Muscle of arm (tissue), 14 donors: ENCODE measurements around the gene FUNDC2. TPM values are rescaled to one million over a fixed set of nuclear protein-coding genes. Genes with fewer than 3 reads are reported as not detected.
"Not testable (repeated sequence)": the region's sequence is repeated elsewhere in the genome, so short reads cannot be mapped to it uniquely, and the experiment has no call there.

ENCODE experiments used
- DNase-seq: peaks from one replicate; pipeline ENCODE4 v3.0.0-alpha.2; 2013
- long read RNA-seq, 11 donors: transcript quantifications; one replicate each; lab custom pipeline, GENCODE V29; 2026
- polyA plus RNA-seq, 12 donors: library from polyadenylated mRNA; unstranded; fragments of 120-200 nt; gene quantifications; one replicate each; pipeline ENCODE4 v1.2.1, GENCODE V29; 2013; ENCODE audit not compliant: insufficient read length in 12 of 12

The FUNDC2 gene
- 100 to 1,000 TPM in 9 of 12 donors, 10 to 100 TPM in 2, not detected in 1; 97.6 to 157 (median 139) TPM for polyA plus RNA-seq
- long read RNA-seq, donor 1, full-length matches to known transcripts = 42 of 72 reads
- long read RNA-seq, donor 1, partial matches to known transcripts = 30 of 72 reads
- long read RNA-seq, donor 1, other reads (novel, unspliced or antisense) = 0 of 72 reads
- long read RNA-seq, donor 2, full-length matches to known transcripts = 66 of 97 reads
- long read RNA-seq, donor 2, partial matches to known transcripts = 31 of 97 reads
- long read RNA-seq, donor 2, other reads (novel, unspliced or antisense) = 0 of 97 reads
- long read RNA-seq, donor 3, full-length matches to known transcripts = 38 of 38 reads
- long read RNA-seq, donor 3, partial matches to known transcripts = 0 of 38 reads
- long read RNA-seq, donor 3, other reads (novel, unspliced or antisense) = 0 of 38 reads
- long read RNA-seq, donor 4, full-length matches to known transcripts = 33 of 33 reads
- long read RNA-seq, donor 4, partial matches to known transcripts = 0 of 33 reads
- long read RNA-seq, donor 4, other reads (novel, unspliced or antisense) = 0 of 33 reads
- long read RNA-seq, donor 5, full-length matches to known transcripts = 90 of 106 reads
- long read RNA-seq, donor 5, partial matches to known transcripts = 16 of 106 reads
- long read RNA-seq, donor 5, other reads (novel, unspliced or antisense) = 0 of 106 reads
- long read RNA-seq, donor 6, full-length matches to known transcripts = 51 of 71 reads
- long read RNA-seq, donor 6, partial matches to known transcripts = 20 of 71 reads
- long read RNA-seq, donor 6, other reads (novel, unspliced or antisense) = 0 of 71 reads
- long read RNA-seq, donor 7, full-length matches to known transcripts = 37 of 37 reads
- long read RNA-seq, donor 7, partial matches to known transcripts = 0 of 37 reads
- long read RNA-seq, donor 7, other reads (novel, unspliced or antisense) = 0 of 37 reads
- long read RNA-seq, donor 8, full-length matches to known transcripts = 72 of 72 reads
- long read RNA-seq, donor 8, partial matches to known transcripts = 0 of 72 reads
- long read RNA-seq, donor 8, other reads (novel, unspliced or antisense) = 0 of 72 reads
- long read RNA-seq, donor 9, full-length matches to known transcripts = 31 of 51 reads
- long read RNA-seq, donor 9, partial matches to known transcripts = 20 of 51 reads
- long read RNA-seq, donor 9, other reads (novel, unspliced or antisense) = 0 of 51 reads
- long read RNA-seq, donor 10, full-length matches to known transcripts = 58 of 71 reads
- long read RNA-seq, donor 10, partial matches to known transcripts = 13 of 71 reads
- long read RNA-seq, donor 10, other reads (novel, unspliced or antisense) = 0 of 71 reads
- long read RNA-seq, donor 11, full-length matches to known transcripts = 67 of 86 reads
- long read RNA-seq, donor 11, partial matches to known transcripts = 19 of 86 reads
- long read RNA-seq, donor 11, other reads (novel, unspliced or antisense) = 0 of 86 reads

DNA sequence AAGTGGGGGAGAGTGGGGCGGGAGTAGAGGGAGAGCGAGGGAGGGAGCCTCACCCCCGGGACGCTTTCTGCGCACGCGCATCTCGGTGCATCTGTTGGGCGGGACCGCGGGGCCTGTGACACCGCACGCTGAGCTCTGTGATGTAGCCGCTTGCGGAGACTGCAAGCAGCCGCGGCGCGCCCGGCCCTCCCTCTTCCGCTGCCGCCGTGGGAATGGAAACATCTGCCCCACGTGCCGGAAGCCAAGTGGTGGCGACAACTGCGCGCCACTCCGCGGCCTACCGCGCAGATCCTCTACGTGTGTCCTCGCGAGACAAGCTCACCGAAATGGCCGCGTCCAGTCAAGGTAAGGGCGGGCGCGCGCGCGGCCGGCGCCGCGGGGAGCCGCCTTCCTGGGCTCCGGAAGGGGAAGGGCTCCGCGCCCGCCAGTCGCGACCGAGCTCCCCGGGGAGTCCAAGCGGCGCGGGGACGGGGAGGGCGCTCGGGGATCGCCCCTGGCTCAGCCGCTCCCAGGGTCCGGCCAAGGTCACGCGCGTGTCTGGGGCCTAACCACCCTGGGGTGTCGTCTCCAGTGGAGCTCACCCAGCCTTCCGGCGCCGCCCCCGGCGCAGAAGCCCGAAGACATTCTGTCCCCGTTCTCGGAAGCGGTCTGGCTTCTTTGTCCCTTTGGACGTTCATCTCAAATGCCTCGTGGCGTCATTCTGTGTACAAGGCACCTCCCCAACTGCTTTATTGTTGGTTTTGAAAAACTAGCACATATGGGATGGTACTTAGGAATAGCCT is at the start of gene FUNDC2:
Gene FUNDC2 (plus strand): TSS at position 118 of the 782 bp plus-strand sequence. CDS start 95 bp downstream, at position 213.
- peak; percentile 92 for DNase-seq

DNA sequence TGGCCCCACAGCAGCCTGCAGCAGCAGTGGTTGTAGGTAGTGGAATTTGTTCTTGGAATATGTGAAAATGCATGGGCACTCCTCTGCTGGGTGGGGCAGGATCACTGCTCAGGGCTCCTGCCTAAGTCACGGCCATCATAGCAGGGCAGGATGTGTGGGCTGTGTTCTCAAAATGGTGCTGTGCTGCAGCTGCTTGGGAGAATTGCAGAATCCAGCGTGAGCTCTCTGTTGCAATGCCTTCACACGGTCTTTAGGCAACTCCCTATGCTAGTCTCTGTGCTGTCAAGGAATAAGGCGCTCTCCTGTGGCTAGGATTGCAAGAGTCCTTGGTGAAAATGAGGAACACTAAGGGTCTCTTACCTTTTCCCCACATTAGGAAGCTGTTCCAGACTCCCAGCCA is 47.0 kb upstream of the FUNDC2 start:
- DNase-seq = no peak

DNA sequence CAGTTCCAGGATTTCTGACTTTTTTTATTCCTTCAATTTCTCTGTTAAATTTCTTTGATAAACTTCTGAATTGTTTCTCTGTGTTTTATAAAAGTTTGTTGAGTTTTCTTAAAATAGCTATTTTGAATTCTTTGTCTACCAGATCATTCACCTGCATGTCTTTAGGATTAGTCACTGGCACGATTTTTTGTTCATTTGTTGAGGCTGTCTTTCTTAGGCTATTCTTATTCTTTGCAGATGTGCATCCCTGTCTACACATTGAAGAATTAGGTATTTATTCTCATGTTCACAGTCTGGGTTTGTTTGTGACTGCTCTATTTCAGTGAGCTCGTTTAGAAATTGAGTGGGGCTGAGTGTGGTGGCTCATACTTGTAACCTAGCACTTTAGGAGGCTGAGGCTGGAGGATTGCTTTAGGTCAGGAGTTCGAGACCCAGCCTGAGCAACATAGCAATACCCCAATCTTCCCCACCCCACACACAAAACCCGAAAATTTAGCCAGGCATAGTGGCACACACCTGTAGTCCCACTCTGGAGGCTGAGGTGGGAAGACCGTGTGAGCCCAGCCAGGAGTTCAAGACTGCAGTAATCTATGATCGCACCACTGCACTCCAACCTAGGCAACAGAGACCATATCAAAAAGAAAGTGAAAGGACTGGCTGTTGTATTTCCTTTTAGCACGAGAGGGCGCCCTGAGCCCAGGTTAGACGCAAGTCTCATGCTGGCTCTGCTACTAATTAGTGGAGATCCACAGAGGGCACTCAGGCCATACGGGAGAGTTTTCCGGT is 46.1 kb upstream of the FUNDC2 start:
- peak; percentile 53 for DNase-seq

- DNase-seq = no peak
Measured at GRCh38 chrX:154981116-154981411, 45.6 kb upstream of the FUNDC2 start.

DNA sequence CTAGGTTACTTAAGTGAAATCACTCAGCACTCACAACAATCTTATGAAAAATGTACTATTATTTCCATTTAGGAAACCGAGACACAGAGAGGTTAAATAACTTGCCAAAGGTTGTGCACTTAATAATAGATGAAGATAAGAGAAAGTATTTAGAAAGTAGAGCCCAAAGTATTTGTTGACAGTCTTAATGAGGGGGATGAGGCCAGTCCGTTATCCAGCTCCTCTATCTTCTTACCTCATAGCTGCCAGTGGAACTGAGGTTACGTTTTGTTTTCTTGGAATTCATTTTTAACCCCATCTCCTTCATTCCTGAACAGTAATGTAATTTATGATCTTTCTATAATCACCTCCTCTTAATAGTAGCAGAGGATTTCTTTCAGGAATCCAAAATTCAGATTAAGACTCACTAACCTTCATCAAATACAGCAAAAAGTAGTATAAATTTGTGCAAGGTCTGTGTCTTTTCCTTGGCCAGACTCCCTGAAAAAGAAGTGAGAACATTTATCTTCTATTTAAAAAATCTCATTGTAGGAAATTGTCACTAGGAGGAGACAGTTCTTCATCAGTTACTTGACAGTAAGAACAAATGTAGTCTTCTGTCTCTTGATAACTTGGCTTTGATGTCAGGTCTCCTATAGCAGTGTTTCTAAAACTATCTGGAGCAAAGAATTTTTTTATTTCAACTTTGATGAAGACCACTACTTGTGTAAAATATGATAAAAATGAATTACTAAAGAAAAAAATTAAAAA is 39.6 kb upstream of the FUNDC2 start:
- no peak for DNase-seq

GRCh38 chrX:154987940-154988339 is 38.7 kb upstream of the FUNDC2 start:
- DNase-seq = no peak

DNA sequence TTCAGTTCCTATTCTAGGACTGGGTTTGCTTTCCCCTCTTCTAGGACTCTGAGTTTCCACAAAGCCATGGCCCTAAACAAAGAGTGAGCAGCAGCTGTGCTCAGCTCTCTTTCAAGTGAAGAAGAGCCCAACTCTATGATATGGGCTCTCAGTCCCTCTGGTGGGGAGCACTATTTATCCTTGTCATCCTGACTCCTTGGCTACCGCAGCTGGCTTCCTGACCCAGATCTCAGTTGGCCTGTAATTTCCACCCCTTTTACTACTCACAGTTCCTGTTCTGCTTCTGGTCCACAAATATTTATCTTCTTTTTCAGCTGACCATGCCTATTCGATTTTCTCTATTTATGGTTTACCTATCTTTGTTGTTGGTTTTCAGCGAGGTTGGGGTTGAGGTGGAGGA is 37.9 kb upstream of the FUNDC2 start:
- no peak for DNase-seq

DNA sequence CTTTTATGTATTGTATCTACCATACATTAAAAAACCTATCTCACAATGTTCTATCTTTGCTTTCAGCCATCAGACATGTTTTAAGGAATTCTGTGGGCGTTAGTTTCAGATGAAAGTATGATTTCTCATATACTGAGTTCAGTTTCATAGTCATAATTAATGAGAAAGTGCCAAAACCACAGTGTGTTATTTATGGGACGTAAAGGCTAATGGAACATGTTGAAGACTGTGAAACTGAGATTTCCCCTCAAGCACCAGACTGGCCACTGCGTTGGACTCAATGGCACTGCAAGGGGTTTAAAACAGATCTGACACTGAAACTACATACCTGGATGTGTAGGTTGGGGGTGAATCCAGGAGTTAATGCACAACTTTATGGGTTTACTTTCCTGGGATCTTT is 36.1 kb upstream of the FUNDC2 start:
- no peak for DNase-seq

GRCh38 chrX:154991039-154991438 is 35.6 kb upstream of the FUNDC2 start:
- DNase-seq = no peak

- no peak for DNase-seq
Measured at GRCh38 chrX:154991476-154991875, 35.2 kb upstream of the FUNDC2 start.

DNA sequence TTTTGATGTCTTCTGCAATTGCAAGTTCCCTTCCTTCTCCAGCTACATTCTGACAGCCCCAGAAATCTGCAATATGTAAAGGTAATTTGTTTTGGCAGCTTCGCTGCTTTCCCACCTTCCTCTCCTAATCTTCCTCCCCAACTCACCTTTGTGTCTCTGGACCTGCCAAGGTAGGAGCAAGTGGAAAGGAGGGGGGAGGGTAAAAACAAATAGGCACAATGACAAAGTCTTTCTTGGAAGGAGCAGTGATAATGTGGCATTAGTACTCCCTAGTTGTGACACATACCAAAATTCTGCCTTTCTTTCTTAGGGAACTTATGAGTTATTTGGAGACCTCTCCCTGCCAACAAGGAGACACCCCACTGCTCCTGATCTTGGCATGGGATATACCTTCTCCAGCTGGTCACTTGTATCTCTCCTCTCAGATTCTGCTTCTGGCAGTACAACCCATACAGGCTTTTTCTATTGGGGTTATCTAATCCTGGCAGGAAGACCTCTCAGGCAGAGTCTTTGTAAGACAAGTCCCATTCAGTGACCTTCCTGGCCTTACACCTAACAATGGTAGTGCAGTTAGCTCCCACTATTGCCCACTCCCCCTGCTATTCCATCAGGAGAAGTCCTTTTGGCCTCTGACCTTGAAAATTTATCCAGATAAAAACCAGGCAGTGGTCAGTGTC is 28.3 kb upstream of the FUNDC2 start:
- no peak for DNase-seq

GRCh38 chrX:155000841-155001240 is 25.8 kb upstream of the FUNDC2 start:
- DNase-seq = no peak

DNA sequence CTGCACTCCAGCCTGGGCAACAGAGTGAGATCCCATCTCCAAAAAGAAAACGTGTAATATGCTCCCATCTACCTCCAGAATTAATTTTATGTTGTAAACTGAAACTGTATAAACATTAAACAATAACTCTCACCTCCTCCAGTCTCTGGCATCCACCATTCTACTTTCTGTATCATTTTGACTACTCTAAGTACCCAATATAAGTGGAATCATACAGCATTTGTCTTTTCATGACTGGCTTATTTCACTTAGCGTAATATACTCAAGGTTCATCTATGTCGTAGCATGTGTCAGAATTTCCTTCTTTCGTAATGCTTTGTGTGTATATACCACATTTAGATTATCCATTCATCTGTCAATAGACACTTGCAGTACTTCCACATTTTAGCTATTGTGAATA is 24.8 kb upstream of the FUNDC2 start:
- no peak for DNase-seq

GRCh38 chrX:155005190-155005589 is 21.5 kb upstream of the FUNDC2 start:
- DNase-seq = no peak

DNA sequence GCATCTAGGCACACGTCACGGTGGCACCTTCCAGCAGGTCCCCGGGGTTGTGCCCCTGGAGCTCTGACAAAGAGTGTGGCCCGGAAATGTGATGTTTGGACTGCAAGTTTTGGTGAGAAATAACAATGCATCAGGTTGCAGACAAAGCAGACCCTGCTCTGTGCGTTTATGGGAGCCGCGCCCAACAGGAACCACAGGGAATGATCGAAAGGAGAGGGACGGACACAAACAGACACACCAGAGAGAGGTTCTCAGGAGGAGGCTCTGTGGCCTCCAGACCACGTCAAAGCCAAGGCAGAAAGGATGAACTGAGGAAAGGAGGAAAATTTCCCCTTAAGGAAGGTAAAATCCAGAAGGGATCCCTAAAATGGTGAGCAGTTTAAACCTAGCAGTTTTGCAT is 20.3 kb upstream of the FUNDC2 start:
- DNase-seq = not testable (repeated sequence)

- DNase-seq = not testable (repeated sequence)
Measured at GRCh38 chrX:155006913-155007671, 19.6 kb upstream of the FUNDC2 start.

- DNase-seq = not testable (repeated sequence)
Measured at GRCh38 chrX:155008578-155008977, 18.1 kb upstream of the FUNDC2 start.

DNA sequence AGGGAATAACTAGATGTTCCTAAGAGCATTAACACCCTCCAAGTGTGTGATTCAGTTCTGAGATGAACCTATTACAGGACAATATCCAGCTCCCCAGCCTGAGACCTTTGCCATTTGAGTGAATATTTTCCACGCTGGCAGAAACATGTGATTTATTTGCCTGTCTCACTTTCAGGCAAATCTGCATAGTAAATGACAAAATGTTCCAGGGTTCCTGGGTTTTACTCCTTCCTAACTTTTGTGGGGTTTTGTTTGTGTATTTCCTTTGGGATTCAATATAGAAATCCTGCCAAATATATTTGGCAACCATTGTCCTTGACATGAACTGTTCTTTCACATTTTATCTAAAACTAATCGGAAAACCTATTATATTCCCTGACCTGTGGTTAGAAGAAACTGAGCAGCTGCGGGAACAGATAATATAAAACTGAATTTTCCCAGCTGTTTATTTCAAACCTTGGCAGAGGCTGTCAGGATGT is 16.6 kb upstream of the FUNDC2 start:
- peak; percentile 52 for DNase-seq
